ENCODE data around the gene TMBIM6. TPM values are rescaled to one million over a fixed set of nuclear protein-coding genes. Genes with fewer than 3 reads are reported as not detected.

Gene TMBIM6
- total RNA-seq, 4 donors from 2014 or later, result 238 to 407 (median 319) TPM

- intact Hi-C loops (cut with DNase I; ENCODE audit: low total_unique reads), result no loop called here
- 75 to 82% methylated on average over 4 of the region's 4 CpGs for WGBS, 2 donors
- DNase-seq (ENCODE audit: low spot score in 2 of 2), result peak in 1 of 2 donors; percentile 17
- no peak for TF ChIP-seq CTCF (IDR thresholded peaks at IDR 0.05)
- no peak for TF ChIP-seq POLR2A (IDR thresholded peaks at IDR 0.05)
- no peak overlapping the region for H3K4me3 ChIP-seq (ENCODE audit: low read depth, poor library complexity, severe bottlenecking)
Observed at GRCh38 chr12:49761677-49762467, 20.5 kb downstream of the TMBIM6 start.

- intact Hi-C loops (cut with DNase I; ENCODE audit: low total_unique reads), result no loop called here
- no peak overlapping the region for H3K4me3 ChIP-seq (ENCODE audit: low read depth, poor library complexity, severe bottlenecking)
- TF ChIP-seq POLR2A (IDR thresholded peaks at IDR 0.05) (no peak), CTCF (IDR thresholded peaks at IDR 0.05) (no peak)
- peak in 1 of 2 donors; percentile 40 for DNase-seq (ENCODE audit: low spot score in 2 of 2)
- 72 to 80% methylated on average over 5 of the region's 5 CpGs for WGBS, 2 donors
Observed at GRCh38 chr12:49762468-49762847, 21.1 kb downstream of the TMBIM6 start.

- WGBS, 2 donors, result 34 to 39% methylated on average over 8 of the region's 8 CpGs
- no peak overlapping the region for H3K4me3 ChIP-seq (ENCODE audit: low read depth, poor library complexity, severe bottlenecking)
- DNase-seq (ENCODE audit: low spot score in 2 of 2), result peak; percentile 49 to 94
- TF ChIP-seq CTCF (IDR thresholded peaks at IDR 0.05) (no peak), POLR2A (IDR thresholded peaks at IDR 0.05) (no peak)
- intact Hi-C loops (cut with DNase I; ENCODE audit: low total_unique reads), result no loop called here
Observed at GRCh38 chr12:49763006-49763591, 21.7 kb downstream of the TMBIM6 start.

- H3K4me3 ChIP-seq (ENCODE audit: low read depth, poor library complexity, severe bottlenecking), result no peak overlapping the region
- no peak for TF ChIP-seq CTCF (IDR thresholded peaks at IDR 0.05)
- TF ChIP-seq POLR2A (IDR thresholded peaks at IDR 0.05), result no peak
- peak in 1 of 2 donors; percentile 36 for DNase-seq (ENCODE audit: low spot score in 2 of 2)
- 68 to 70% methylated on average over 3 of the region's 3 CpGs for whole genome bisulfite sequencing, 2 donors
- intact Hi-C loops (cut with DNase I; ENCODE audit: low total_unique reads), result no loop called here
Observed at GRCh38 chr12:49764126-49764525, 22.8 kb downstream of the TMBIM6 start.

- intact Hi-C loops (cut with DNase I; ENCODE audit: low total_unique reads), result no loop called here
- TF ChIP-seq CTCF (IDR thresholded peaks at IDR 0.05) (no peak), POLR2A (IDR thresholded peaks at IDR 0.05) (no peak)
- DNase-seq (ENCODE audit: low spot score in 2 of 2), result peak in 1 of 2 donors; percentile 12
- H3K4me3 ChIP-seq (ENCODE audit: low read depth, poor library complexity, severe bottlenecking), result no peak overlapping the region
- 90 to 91% methylated on average over 8 of the region's 8 CpGs for WGBS, 2 donors
Observed at GRCh38 chr12:49766115-49766455, 24.7 kb downstream of the TMBIM6 start.
